Fibroblast of lung (primary cell): Measurements from ENCODE around the gene F2RL3. TPM values are rescaled to one million over a fixed set of nuclear protein-coding genes. Genes with fewer than 3 reads are reported as not detected.

ENCODE experiments used
- DNase-seq, 2 donors: peaks; one replicate each; pipeline versions ENCODE4 v3.0.0 to v3.0.0-alpha.2; 2010; ENCODE audit warnings: low read depth in 2 of 2
- H2AFZ ChIP-seq: 2 replicates; pipeline ENCODE4 v1.5.1; 2012; ENCODE audit warnings: low read length, control low read depth, inconsistent platforms
- H3K27ac ChIP-seq: 2 replicates; pipeline ENCODE4 v1.5.1; 2011; ENCODE audit warnings: low read length, control low read depth; ENCODE audit not compliant: insufficient read depth
- H3K27me3 ChIP-seq: 2 replicates; pipeline ENCODE4 v1.5.1; 2011; ENCODE audit warnings: mild to moderate bottlenecking, low read length; ENCODE audit not compliant: control insufficient read depth, insufficient read depth
- H3K36me3 ChIP-seq: 2 replicates; pipeline ENCODE4 v1.5.1; 2011; ENCODE audit warnings: low read length; ENCODE audit not compliant: control insufficient read depth, insufficient read depth
- H3K4me1 ChIP-seq: 2 replicates; pipeline ENCODE4 v1.5.1; 2011; ENCODE audit warnings: low read length; ENCODE audit not compliant: control insufficient read depth, insufficient read depth; ENCODE audit errors: extremely low read depth
- H3K4me2 ChIP-seq: 2 replicates; pipeline ENCODE4 v1.5.1; 2011; ENCODE audit warnings: low read length, control low read depth; ENCODE audit not compliant: insufficient read depth; ENCODE audit errors: extremely low read depth
- H3K4me3 ChIP-seq, 4 experiments: fragments of 200-600 bp in 1 of 4; sonication (generic) in 1 of 4; replicated peaks in 1 of 4; 2 replicates each; pipeline ENCODE4 v1.5.1; 2011 to 2016; ENCODE audit warnings: low read length in 4 of 4, low read depth in 3 of 4, mild to moderate bottlenecking in 3 of 4, control low read depth in 2 of 4, inconsistent platforms in 1 of 4, mixed read lengths in 1 of 4; ENCODE audit not compliant: insufficient read depth in 1 of 4; ENCODE audit errors: control extremely low read depth in 1 of 4
- H3K79me2 ChIP-seq: 2 replicates; pipeline ENCODE4 v1.5.1; 2012; ENCODE audit warnings: mild to moderate bottlenecking, low read length, inconsistent platforms; ENCODE audit not compliant: control insufficient read depth, insufficient read depth
- H3K9ac ChIP-seq: 2 replicates; pipeline ENCODE4 v1.5.1; 2011; ENCODE audit warnings: mild to moderate bottlenecking, low read length, control low read depth; ENCODE audit not compliant: insufficient read depth
- H3K9me3 ChIP-seq: 2 replicates; pipeline ENCODE4 v1.5.1; 2012; ENCODE audit warnings: low read depth, low read length; ENCODE audit not compliant: control insufficient read depth, insufficient read depth
- H4K20me1 ChIP-seq: 2 replicates; pipeline ENCODE4 v1.5.1; 2011; ENCODE audit warnings: low read length; ENCODE audit not compliant: control insufficient read depth, insufficient read depth; ENCODE audit errors: extremely low read depth
- EZH2 ChIP-seq: IDR thresholded peaks from 2 replicates; pipeline ENCODE4 v1.5.1; 2012; ENCODE audit warnings: low read length, control low read depth, mild to moderate bottlenecking; ENCODE audit errors: missing control alignments
- polyA plus RNA-seq, 2 donors: library from polyadenylated mRNA; depleted of rRNA in 1 of 2; stranded (reverse) in 1 of 2; unstranded in 1 of 2; fragments of >200 nt; gene quantifications; 2 replicates each; pipeline ENCODE4 v1.2.1, GENCODE V29; 2011 to 2012; ENCODE audit warnings: missing spikeins in 1 of 2
- total RNA-seq: library from RNA; depleted of rRNA; stranded (reverse); fragments of >200 nt; gene quantifications from 2 replicates; pipeline ENCODE4 v1.2.1, GENCODE V29; 2014
- TF ChIP-seq, protein P1 (sequence below), 2 donors: IDR thresholded peaks in 1 of 2; conservative IDR thresholded peaks in 1 of 2; 1 replicate in 1 of 2; 2 replicates in 1 of 2; pipeline ENCODE4 v1.5.1; 2011 to 2012; ENCODE audit warnings: low read length in 2 of 2, control low read depth in 1 of 2, inconsistent platforms in 1 of 2, low read depth in 1 of 2, mild to moderate bottlenecking in 1 of 2

F2RL3 gene
- total and polyA plus RNA-seq, 2 donors (not counting 1 experiment from before 2014, with no cell fraction given) = under 0.01 to 0.01 TPM

DNA sequence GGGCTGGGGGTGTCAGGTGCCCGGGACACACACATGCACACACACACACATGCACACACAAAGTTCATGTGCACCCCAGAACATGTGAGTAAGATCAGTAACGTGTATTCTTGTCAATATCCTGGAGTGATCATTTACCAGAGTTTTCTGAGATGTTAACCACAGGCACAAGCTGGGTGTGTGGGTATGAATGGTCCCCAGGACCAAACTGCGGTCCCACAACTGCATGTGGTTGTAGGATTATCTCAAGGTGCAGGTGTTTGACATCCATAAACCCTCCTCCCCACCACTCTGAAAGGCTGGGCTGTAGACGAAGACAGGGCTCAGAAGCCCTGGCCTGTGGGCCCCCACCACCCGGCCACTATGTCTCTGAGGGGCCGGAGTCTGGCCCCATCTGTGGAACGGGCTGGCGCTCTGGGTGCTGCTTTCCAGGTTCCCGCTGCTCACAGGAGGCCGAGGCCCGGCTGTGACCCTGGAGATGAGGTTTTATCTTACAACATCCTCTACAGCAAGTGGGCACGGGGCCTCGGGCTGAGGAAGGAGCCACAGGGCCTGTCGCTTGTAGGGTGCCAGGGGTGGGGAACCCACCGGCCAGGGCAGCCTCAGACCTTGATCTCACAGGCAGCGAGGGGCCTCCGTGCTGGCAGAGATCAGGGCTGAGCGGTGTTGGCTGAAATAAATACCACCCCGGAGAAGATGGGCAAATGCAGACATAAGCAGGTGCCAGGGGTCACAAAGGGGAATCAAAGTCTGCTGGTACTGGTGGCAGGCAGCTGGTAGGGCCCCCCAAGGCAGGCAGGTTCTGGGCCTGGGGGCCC, 4.3 kb downstream of the F2RL3 start:
- no peaks in the 10 kb centered on the region for H3K36me3 ChIP-seq
- no peak overlapping the region for H3K4me3 ChIP-seq
- no peak for TF ChIP-seq EZH2
- TF ChIP-seq, protein P1, sequence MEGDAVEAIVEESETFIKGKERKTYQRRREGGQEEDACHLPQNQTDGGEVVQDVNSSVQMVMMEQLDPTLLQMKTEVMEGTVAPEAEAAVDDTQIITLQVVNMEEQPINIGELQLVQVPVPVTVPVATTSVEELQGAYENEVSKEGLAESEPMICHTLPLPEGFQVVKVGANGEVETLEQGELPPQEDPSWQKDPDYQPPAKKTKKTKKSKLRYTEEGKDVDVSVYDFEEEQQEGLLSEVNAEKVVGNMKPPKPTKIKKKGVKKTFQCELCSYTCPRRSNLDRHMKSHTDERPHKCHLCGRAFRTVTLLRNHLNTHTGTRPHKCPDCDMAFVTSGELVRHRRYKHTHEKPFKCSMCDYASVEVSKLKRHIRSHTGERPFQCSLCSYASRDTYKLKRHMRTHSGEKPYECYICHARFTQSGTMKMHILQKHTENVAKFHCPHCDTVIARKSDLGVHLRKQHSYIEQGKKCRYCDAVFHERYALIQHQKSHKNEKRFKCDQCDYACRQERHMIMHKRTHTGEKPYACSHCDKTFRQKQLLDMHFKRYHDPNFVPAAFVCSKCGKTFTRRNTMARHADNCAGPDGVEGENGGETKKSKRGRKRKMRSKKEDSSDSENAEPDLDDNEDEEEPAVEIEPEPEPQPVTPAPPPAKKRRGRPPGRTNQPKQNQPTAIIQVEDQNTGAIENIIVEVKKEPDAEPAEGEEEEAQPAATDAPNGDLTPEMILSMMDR (conservative IDR thresholded peaks at IDR 0.05 in 1 of 2, IDR thresholded peaks at IDR 0.05 in 1 of 2; ENCODE audit: low read depth in 1 of 2, low read length in 2 of 2) = no peak
- H3K79me2 ChIP-seq = no peaks in the 10 kb centered on the region
- no peaks in the 10 kb centered on the region for H3K9me3 ChIP-seq
- H3K4me2 ChIP-seq = no peak overlapping the region
- no peaks in the 10 kb centered on the region for H3K27me3 ChIP-seq
- no peak overlapping the region for H2AFZ ChIP-seq
- no peaks in the 10 kb centered on the region for H3K4me1 ChIP-seq
- no peaks in the 10 kb centered on the region for H4K20me1 ChIP-seq
- H3K9ac ChIP-seq = no peak overlapping the region
- DNase-seq = no peak
- no peak overlapping the region for H3K27ac ChIP-seq

GRCh38 chr19:16893686-16893989, 4.8 kb downstream of the F2RL3 start:
- Histone ChIP-seq H3K27me3 (peaks cover 2% of the 10 kb centered on the region), H3K4me1 (no peaks in the 10 kb centered on the region), H3K4me3 (no peak overlapping the region), H2AFZ (no peak overlapping the region), H3K9me3 (no peaks in the 10 kb centered on the region), H4K20me1 (no peaks in the 10 kb centered on the region), H3K27ac (no peak overlapping the region), H3K4me2 (no peak overlapping the region), H3K36me3 (no peaks in the 10 kb centered on the region), H3K9ac (no peak overlapping the region), H3K79me2 (no peaks in the 10 kb centered on the region)
- no peak for DNase-seq
- TF ChIP-seq, protein P1 (conservative IDR thresholded peaks at IDR 0.05 in 1 of 2, IDR thresholded peaks at IDR 0.05 in 1 of 2; ENCODE audit: low read depth in 1 of 2, low read length in 2 of 2) = no peak
- no peak for TF ChIP-seq EZH2

DNA sequence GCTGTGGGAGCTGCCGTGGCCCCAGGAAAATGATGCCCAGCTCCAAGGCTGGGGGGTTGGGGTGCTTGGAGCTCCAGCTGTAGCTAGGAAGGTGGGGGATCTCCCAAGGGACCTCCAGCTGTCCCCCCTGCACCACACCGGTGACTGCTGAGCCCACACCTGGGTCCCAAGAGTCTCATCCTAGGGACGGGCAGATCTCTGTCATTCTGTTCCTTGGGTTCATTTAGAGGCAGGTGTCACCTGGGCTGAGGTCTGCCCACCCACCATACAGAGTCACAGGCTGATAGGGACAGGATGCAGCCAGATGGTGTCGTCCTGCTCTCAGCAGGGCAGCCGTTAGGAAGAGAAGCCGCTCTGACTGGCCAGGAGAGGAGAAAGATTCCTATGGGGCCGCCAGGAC, 5.3 kb downstream of the F2RL3 start:
- TF ChIP-seq EZH2 = no peak
- TF ChIP-seq, protein P1 (conservative IDR thresholded peaks at IDR 0.05 in 1 of 2, IDR thresholded peaks at IDR 0.05 in 1 of 2; ENCODE audit: low read depth in 1 of 2, low read length in 2 of 2) = no peak
- no peaks in the 10 kb centered on the region for H3K4me1 ChIP-seq
- no peak for DNase-seq

More for the DNA sequence above, 5.3 kb downstream of the F2RL3 start:
- Histone ChIP-seq H3K9ac (no peak overlapping the region), H2AFZ (no peak overlapping the region), H4K20me1 (no peaks in the 10 kb centered on the region), H3K36me3 (no peaks in the 10 kb centered on the region), H3K27ac (no peak overlapping the region), H3K4me2 (no peak overlapping the region), H3K4me3 (no peak overlapping the region), H3K9me3 (no peaks in the 10 kb centered on the region), H3K79me2 (no peaks in the 10 kb centered on the region), H3K27me3 (peaks cover 2% of the 10 kb centered on the region)
